Neural cell (in vitro differentiated cells): ENCODE results near the gene IRAK2. TPM values are rescaled to one million over a fixed set of nuclear protein-coding genes. Genes with fewer than 3 reads are reported as not detected.

Source experiments
- H2AFZ ChIP-seq: fragments of 200-600, 300-800 bp; sonication (generic), shearing (Covaris generic); 2 replicates; pipeline ENCODE4 v1.6.0; 2014; ENCODE audit warnings: low read depth, mild to moderate bottlenecking, antibody characterized with exemption, low read length, moderate library complexity
- H3F3A ChIP-seq: fragments of 200-600 bp; shearing (Covaris generic); 2 replicates; pipeline ENCODE4 v1.6.1; 2016; ENCODE audit warnings: mild to moderate bottlenecking, moderate library complexity, mixed read lengths, antibody characterized with exemption, low read length; ENCODE audit not compliant: insufficient read depth, poor library complexity, severe bottlenecking
- H3K27ac ChIP-seq: fragments of 200-600, 300-800 bp; sonication (generic), shearing (Covaris generic); 2 replicates; pipeline ENCODE4 v1.5.1; 2014; ENCODE audit warnings: mild to moderate bottlenecking, low read length, moderate library complexity
- H3K27me3 ChIP-seq: fragments of 300-800, 200-600 bp; sonication (generic), shearing (Covaris generic); 2 replicates; pipeline ENCODE4 v1.6.0; 2014; ENCODE audit warnings: mild to moderate bottlenecking, low read depth, low read length, moderate library complexity; ENCODE audit not compliant: insufficient read depth
- H3K36me3 ChIP-seq: fragments of 300-800, 200-600 bp; sonication (generic), shearing (Covaris generic); 2 replicates; pipeline ENCODE4 v1.5.1; 2014; ENCODE audit warnings: mild to moderate bottlenecking, antibody characterized with exemption, low read length, moderate library complexity; ENCODE audit not compliant: insufficient read depth
- H3K4me2 ChIP-seq: fragments of 300-800, 200-600 bp; sonication (generic), shearing (Covaris generic); 2 replicates; pipeline ENCODE4 v1.6.0; 2014; ENCODE audit warnings: mild to moderate bottlenecking, low read length
- H3K4me3 ChIP-seq: fragments of 300-800, 200-600 bp; sonication (generic), shearing (Covaris generic); 2 replicates; pipeline ENCODE4 v1.5.1; 2014; ENCODE audit warnings: mild to moderate bottlenecking, low read length, moderate library complexity
- H3K79me2 ChIP-seq: fragments of 200-600 bp; shearing (Covaris generic); replicated peaks from 2 replicates; pipeline ENCODE4 v1.6.0; 2014; ENCODE audit warnings: mild to moderate bottlenecking, low read length, moderate library complexity; ENCODE audit not compliant: insufficient read depth
- H3K9ac ChIP-seq: fragments of 300-800, 200-600 bp; sonication (generic), shearing (Covaris generic); 2 replicates; pipeline ENCODE4 v1.6.1; 2016; ENCODE audit warnings: mild to moderate bottlenecking, low read length, mixed read lengths
- H3K9me2 ChIP-seq: fragments of 200-600 bp; shearing (Covaris generic); 2 replicates; pipeline ENCODE4 v1.6.1; 2016; ENCODE audit warnings: mild to moderate bottlenecking, low read length, mixed read lengths; ENCODE audit not compliant: insufficient read depth
- H3K9me3 ChIP-seq: fragments of 200-600, 300-800 bp; sonication (generic), shearing (Covaris generic); 2 replicates; pipeline ENCODE4 v1.6.1; 2016; ENCODE audit warnings: mild to moderate bottlenecking, mixed run types, low read length, moderate library complexity, mixed read lengths
- H4K20me1 ChIP-seq: fragments of 200-600 bp; shearing (Covaris generic); 2 replicates; pipeline ENCODE4 v1.6.1; 2016; ENCODE audit warnings: mild to moderate bottlenecking, mixed run types; ENCODE audit not compliant: insufficient read depth
- CTCF ChIP-seq: fragments of 450-650 bp; IDR thresholded peaks from 2 replicates; pipeline ENCODE4 v1.5.1; 2014; ENCODE audit warnings: antibody characterized with exemption, mild to moderate bottlenecking, moderate library complexity; ENCODE audit not compliant: poor library complexity, severe bottlenecking
- EP300 ChIP-seq: fragments of 450-650 bp; conservative IDR thresholded peaks from 2 replicates; pipeline ENCODE4 v1.6.1; 2014; ENCODE audit warnings: antibody characterized with exemption, mild to moderate bottlenecking, moderate library complexity; ENCODE audit not compliant: poor library complexity, severe bottlenecking
- EZH2 ChIP-seq: fragments of 200-600, 300-800 bp; shearing (Covaris generic), sonication (generic); IDR thresholded peaks from 2 replicates; pipeline ENCODE4 v1.6.1; 2014; ENCODE audit warnings: antibody characterized with exemption, low read length, borderline replicate concordance, mild to moderate bottlenecking; ENCODE audit not compliant: insufficient read depth, poor library complexity, severe bottlenecking
- MXI1 ChIP-seq: fragments of 450-650 bp; conservative IDR thresholded peaks from 2 replicates; pipeline ENCODE4 v1.6.1; 2014; ENCODE audit warnings: antibody characterized with exemption, mild to moderate bottlenecking; ENCODE audit not compliant: poor library complexity, severe bottlenecking
- POLR2AphosphoS5 ChIP-seq: IDR thresholded peaks from 2 replicates; pipeline ENCODE4 v1.6.1; 2012
- RAD21 ChIP-seq: fragments of 450-650 bp; conservative IDR thresholded peaks from 2 replicates; pipeline ENCODE4 v1.6.1; 2014; ENCODE audit warnings: antibody characterized with exemption, mild to moderate bottlenecking, moderate library complexity
- REST ChIP-seq: IDR thresholded peaks from 2 replicates; pipeline ENCODE4 v1.6.1; 2012; ENCODE audit warnings: borderline replicate concordance
- SMC3 ChIP-seq: fragments of 450-650 bp; conservative IDR thresholded peaks from 2 replicates; pipeline ENCODE4 v1.6.1; 2014; ENCODE audit warnings: antibody characterized with exemption, mild to moderate bottlenecking, moderate library complexity; ENCODE audit not compliant: poor library complexity
- TAF1 ChIP-seq: IDR thresholded peaks from 2 replicates; pipeline ENCODE4 v1.6.1; 2012; ENCODE audit warnings: low read depth
- polyA plus RNA-seq: library from polyadenylated mRNA; depleted of rRNA; stranded (reverse); fragments of >200 nt; gene quantifications from 2 replicates; pipeline ENCODE4 v1.2.3, GENCODE V29; 2014

The IRAK2 gene
- polyA plus RNA-seq, 1 donor from 2014 or later: 0.84 TPM

- no peak overlapping the region for H3K27ac ChIP-seq
- no peak overlapping the region for H3K9ac ChIP-seq
- no peak overlapping the region for H2AFZ ChIP-seq
- H3K4me2 ChIP-seq: no peak overlapping the region
- H3K79me2 ChIP-seq: no peaks in the 10 kb centered on the region
- H3K4me3 ChIP-seq: no peak overlapping the region
- H3K9me2 ChIP-seq: no peaks in the 10 kb centered on the region
- no peaks in the 10 kb centered on the region for H3K9me3 ChIP-seq
- TF ChIP-seq RAD21 (no peak), CTCF (no peak), EZH2 (no peak), SMC3 (no peak), EP300 (no peak), REST (no peak)
- no peaks in the 10 kb centered on the region for H3F3A ChIP-seq
- H3K36me3 ChIP-seq: no peaks in the 10 kb centered on the region
- no peaks in the 10 kb centered on the region for H3K27me3 ChIP-seq
- H4K20me1 ChIP-seq: no peaks in the 10 kb centered on the region
Measured at GRCh38 chr3:10272977-10273376, 108.3 kb downstream of the IRAK2 start.

GRCh38 chr3:10273702-10274305, 109.1 kb downstream of the IRAK2 start:
- Histone ChIP-seq H3K4me2 (no peak overlapping the region), H3K9ac (no peak overlapping the region), H2AFZ (no peak overlapping the region), H3K27me3 (no peaks in the 10 kb centered on the region), H4K20me1 (no peaks in the 10 kb centered on the region), H3K9me2 (no peaks in the 10 kb centered on the region), H3K4me3 (no peak overlapping the region), H3F3A (no peaks in the 10 kb centered on the region), H3K36me3 (no peaks in the 10 kb centered on the region), H3K9me3 (no peaks in the 10 kb centered on the region), H3K27ac (no peak overlapping the region), H3K79me2 (no peaks in the 10 kb centered on the region)
- TF ChIP-seq REST (no peak), CTCF (no peak), EZH2 (no peak), EP300 (no peak), POLR2AphosphoS5 (no peak), MXI1 (no peak), RAD21 (no peak), TAF1 (no peak), SMC3 (no peak)
